Sigmoid colon (tissue), 7 donors: ENCODE results near the gene RAD23B. TPM values are rescaled to one million over a fixed set of nuclear protein-coding genes. Genes with fewer than 3 reads are reported as not detected.

Experiments used
- DNase-seq: peaks from one replicate; pipeline ENCODE4 v3.0.0-alpha.2; 2019
- H3K27ac ChIP-seq, 4 donors: fragments of 200-600 bp; sonication (generic); one replicate each; pipeline ENCODE4 v1.5.1; 2016 to 2019; ENCODE audit warnings: mild to moderate bottlenecking in 1 of 4
- H3K27me3 ChIP-seq, 3 donors: fragments of 200-600 bp; sonication (generic); one replicate each; pipeline ENCODE4 v1.5.1; 2019; ENCODE audit warnings: mild to moderate bottlenecking in 1 of 3
- H3K36me3 ChIP-seq, 4 donors: fragments of 200-600 bp; sonication (generic); one replicate each; pipeline ENCODE4 v1.5.1; 2016 to 2019
- H3K4me1 ChIP-seq, 4 donors: fragments of 200-600 bp; sonication (generic); one replicate each; pipeline ENCODE4 v1.5.1; 2017 to 2019
- H3K4me3 ChIP-seq, 4 donors: fragments of 200-600 bp; sonication (generic); one replicate each; pipeline ENCODE4 v1.5.1; 2017 to 2019; ENCODE audit warnings: mild to moderate bottlenecking in 2 of 4, moderate library complexity in 1 of 4
- H3K9me3 ChIP-seq, 4 donors: fragments of 200-600 bp in 3 of 4; sonication (generic) in 3 of 4; one replicate each; pipeline versions ENCODE4 v1.5.1 to v1.6.1; 2013 to 2019
- CTCF ChIP-seq, 4 experiments: fragments of 450-650 bp in 3 of 4; fragments of 200-600 bp in 1 of 4; IDR thresholded peaks; one replicate each; pipeline ENCODE4 v1.5.1; 2016 to 2019; ENCODE audit warnings: antibody characterized with exemption in 4 of 4, mild to moderate bottlenecking in 3 of 4, moderate library complexity in 2 of 4
- EP300 ChIP-seq, 4 donors: sonication (generic); formaldehyde crosslinking; IDR thresholded peaks; one replicate each; pipeline ENCODE4 v1.6.1; 2017; ENCODE audit warnings: antibody characterized with exemption in 4 of 4
- POLR2A ChIP-seq, 2 donors: fragments of 450-650 bp; IDR thresholded peaks; one replicate each; pipeline ENCODE4 v1.6.1; 2016; ENCODE audit warnings: antibody characterized with exemption in 2 of 2, mild to moderate bottlenecking in 2 of 2, moderate library complexity in 2 of 2
- POLR2AphosphoS5 ChIP-seq, 4 donors: sonication (generic); formaldehyde crosslinking; IDR thresholded peaks; one replicate each; pipeline ENCODE4 v1.6.1; 2017; ENCODE audit warnings: antibody characterized with exemption in 4 of 4
- WGBS, 2 donors: extraction: QIAGEN DNeasy Blood & Tissue Kit; methylation state at CpG; one replicate each; pipeline ENCODE4 v1.1.7; 2013; 5-methylcytosine and 5-hydroxymethylcytosine counted together
- intact Hi-C: fragments of 100-400 bp; cut with DNase I; formaldehyde crosslinking; loops from one replicate; pipeline ENCODE4 v1.15.1; 2023
- polyA plus RNA-seq, 3 donors: library from polyadenylated mRNA; stranded (reverse); fragments of 200-250 nt; gene quantifications; one replicate each; pipeline ENCODE4 v1.2.3, GENCODE V29; 2013
- total RNA-seq, 4 donors: library from RNA; depleted of rRNA; stranded (reverse); fragments of >200 nt; gene quantifications; one replicate each; pipeline ENCODE4 v1.1.0, GENCODE V29; 2016
- donor health status: healthy with polysubstance abuse.
- donor health status: Bipolar disorder and iron deficiency.
- donor health status: healthy.

RAD23B gene
- total and polyA plus RNA-seq, 7 donors: 58.3 to 74.3 (median 62.4) TPM

DNA sequence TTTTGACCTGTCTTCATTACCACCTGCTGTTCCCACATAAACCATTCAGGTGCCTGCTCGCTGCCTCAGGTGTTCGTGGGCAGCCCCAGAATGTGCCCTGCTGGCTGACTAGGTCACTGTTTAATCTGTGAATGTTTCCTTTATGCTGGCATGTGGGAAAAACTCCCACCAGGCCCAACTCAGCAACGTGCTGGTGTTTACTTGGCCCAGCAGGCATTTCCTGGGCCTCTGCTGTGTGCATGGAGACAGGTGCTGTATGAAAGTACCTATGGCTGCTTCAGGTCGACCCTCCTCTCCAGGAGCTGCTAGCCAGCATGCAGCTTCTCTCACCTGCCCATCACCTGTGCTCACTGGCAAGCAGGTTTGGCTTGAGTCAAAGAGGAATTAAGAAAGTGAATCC is 65.8 kb downstream of the RAD23B start:
- Histone ChIP-seq H3K36me3 (no peaks in the 10 kb centered on the region), H3K4me1 (no peaks in the 10 kb centered on the region), H3K27me3 (no peaks in the 10 kb centered on the region), H3K9me3 (no peaks in the 10 kb centered on the region), H3K27ac (no peak overlapping the region), H3K4me3 (no peak overlapping the region)
- DNase-seq: no peak
- intact Hi-C loops: no loop called here
- TF ChIP-seq EP300 (IDR thresholded peaks at IDR 0.05) (no peak), CTCF (IDR thresholded peaks at IDR 0.05) (no peak), POLR2AphosphoS5 (IDR thresholded peaks at IDR 0.05) (no peak), POLR2A (IDR thresholded peaks at IDR 0.05) (no peak)
- 51 to 57% methylated on average over 4 of the region's 4 CpGs for WGBS, 2 donors

DNA sequence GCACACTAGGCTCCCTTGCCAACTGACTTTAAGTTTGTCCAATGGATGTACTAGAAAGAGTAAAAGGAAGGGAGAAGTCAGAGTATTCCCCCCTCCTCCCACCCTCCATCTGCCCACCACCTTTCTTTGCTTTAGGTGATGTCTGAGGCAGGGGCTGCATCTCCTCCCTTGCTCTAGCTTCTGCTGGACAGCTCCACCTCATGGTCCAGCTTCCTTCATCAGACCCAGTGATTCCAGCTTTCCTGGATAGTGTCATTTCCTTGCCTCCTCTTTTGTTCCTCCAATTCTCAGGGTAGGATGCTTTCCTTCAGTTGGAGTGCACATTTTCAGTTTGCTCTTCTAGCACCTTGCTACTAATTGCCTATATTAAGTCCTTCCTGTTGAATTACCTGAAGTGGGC is 67.4 kb downstream of the RAD23B start:
- Histone ChIP-seq H3K4me3 (no peak overlapping the region), H3K27ac (no peak overlapping the region)
- intact Hi-C loops: no loop called here

GRCh38 chr9:107351382-107352045 is 68.4 kb downstream of the RAD23B start:
- no peak overlapping the region for H3K27ac ChIP-seq
- no peaks in the 10 kb centered on the region for H3K36me3 ChIP-seq
- H3K27me3 ChIP-seq: no peaks in the 10 kb centered on the region
- TF ChIP-seq CTCF (IDR thresholded peaks at IDR 0.05) (no peak), EP300 (IDR thresholded peaks at IDR 0.05) (no peak), POLR2A (IDR thresholded peaks at IDR 0.05) (no peak), POLR2AphosphoS5 (IDR thresholded peaks at IDR 0.05) (no peak)
- DNase-seq: no peak
- no peaks in the 10 kb centered on the region for H3K4me1 ChIP-seq
- no peaks in the 10 kb centered on the region for H3K9me3 ChIP-seq
- WGBS, 2 donors: 79 to 85% methylated on average over 6 of the region's 6 CpGs
- intact Hi-C loops: no loop called here
- H3K4me3 ChIP-seq: no peak overlapping the region

More for the DNA sequence above, 67.4 kb downstream of the RAD23B start:
- Histone ChIP-seq H3K4me1 (no peaks in the 10 kb centered on the region), H3K36me3 (no peaks in the 10 kb centered on the region), H3K27me3 (no peaks in the 10 kb centered on the region), H3K9me3 (no peaks in the 10 kb centered on the region)
- no peak for DNase-seq
- TF ChIP-seq POLR2A (IDR thresholded peaks at IDR 0.05) (no peak), EP300 (IDR thresholded peaks at IDR 0.05) (no peak), CTCF (IDR thresholded peaks at IDR 0.05) (no peak), POLR2AphosphoS5 (IDR thresholded peaks at IDR 0.05) (no peak)

DNA sequence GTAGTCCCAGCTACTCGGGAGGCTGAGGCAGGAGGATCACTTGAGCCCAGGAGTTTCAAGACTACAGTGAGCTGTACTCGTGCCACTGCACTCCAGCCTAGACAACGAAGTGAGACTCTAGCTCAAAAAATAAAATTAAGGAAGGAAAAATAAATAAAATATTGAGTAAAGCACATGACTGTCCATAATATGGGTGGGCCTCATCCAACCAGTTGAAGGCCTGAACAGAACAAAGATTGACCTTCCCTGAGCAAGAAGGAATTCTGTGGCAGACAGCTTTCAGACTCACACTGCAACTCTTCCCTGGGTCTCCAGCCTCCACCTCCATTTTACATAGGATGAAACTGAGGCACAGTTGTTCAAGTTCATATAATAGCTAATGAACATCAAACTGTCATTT is 72.3 kb downstream of the RAD23B start:
- Histone ChIP-seq H3K27me3 (no peaks in the 10 kb centered on the region), H3K27ac (no peak overlapping the region), H3K9me3 (no peaks in the 10 kb centered on the region), H3K4me3 (no peak overlapping the region), H3K36me3 (no peaks in the 10 kb centered on the region), H3K4me1 (no peaks in the 10 kb centered on the region)
- intact Hi-C loops: no loop called here
- 87 to 88% methylated on average over 3 of the region's 3 CpGs for WGBS, 2 donors
- DNase-seq: no peak
- no peak for TF ChIP-seq POLR2A (IDR thresholded peaks at IDR 0.05)
- TF ChIP-seq CTCF (IDR thresholded peaks at IDR 0.05): no peak
- no peak for TF ChIP-seq EP300 (IDR thresholded peaks at IDR 0.05)
- TF ChIP-seq POLR2AphosphoS5 (IDR thresholded peaks at IDR 0.05): no peak

DNA sequence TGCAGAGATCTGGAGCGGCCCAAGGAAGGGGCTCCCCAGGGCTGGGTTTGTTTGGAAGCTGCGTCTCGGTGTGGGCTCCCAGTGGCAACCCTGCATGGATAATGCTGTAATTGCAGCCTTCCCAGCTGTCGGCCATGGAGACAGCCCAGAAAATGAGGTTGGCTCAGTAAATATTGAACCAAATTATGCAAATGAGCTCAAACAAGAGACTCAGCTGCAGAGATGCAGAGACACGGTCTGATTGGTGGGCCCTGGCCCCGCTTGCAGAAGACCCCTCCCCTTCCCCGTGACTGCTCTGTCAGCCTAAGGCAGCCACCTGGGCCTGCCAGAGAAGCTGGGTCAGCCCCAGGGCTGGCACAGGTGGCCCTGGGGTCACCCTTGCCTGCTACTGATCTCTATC is 75.9 kb downstream of the RAD23B start:
- 69 to 75% methylated on average over 7 of the region's 7 CpGs for WGBS, 2 donors
- TF ChIP-seq EP300 (IDR thresholded peaks at IDR 0.05): no peak
- Histone ChIP-seq H3K4me3 (no peak overlapping the region), H3K4me1 (no peaks in the 10 kb centered on the region), H3K36me3 (no peaks in the 10 kb centered on the region), H3K27me3 (no peaks in the 10 kb centered on the region), H3K27ac (no peak overlapping the region), H3K9me3 (no peaks in the 10 kb centered on the region)
- DNase-seq: no peak
- intact Hi-C loops: no loop called here
